Keratinocyte (primary cell): ENCODE data around the gene TBC1D13. TPM values are rescaled to one million over a fixed set of nuclear protein-coding genes. Genes with fewer than 3 reads are reported as not detected.

Experiments used
- DNase-seq: peaks from one replicate; pipeline ENCODE4 v3.0.0-alpha.2; 2011; ENCODE audit warnings: low read depth, missing footprints, low spot score
- FAIRE-seq: peaks from 2 replicates; lab custom pipeline; 2011; peaks lifted over from hg19 to GRCh38; lab: Jason Lieb, UNC
- H2AFZ ChIP-seq: 2 replicates; pipeline ENCODE4 v1.6.0; 2012; ENCODE audit warnings: low read length, control low read depth, inconsistent platforms; ENCODE audit not compliant: control insufficient read depth
- H3K27ac ChIP-seq: 2 replicates; pipeline ENCODE4 v1.5.1; 2011; ENCODE audit warnings: low read length; ENCODE audit not compliant: control insufficient read depth, insufficient read depth
- H3K27me3 ChIP-seq: 3 replicates; pipeline ENCODE4 v1.6.0; 2011; ENCODE audit warnings: low read length; ENCODE audit not compliant: control insufficient read depth, insufficient read depth; ENCODE audit errors: extremely low read depth
- H3K36me3 ChIP-seq, 2 experiments: 2 replicates in 1 of 2; 3 replicates in 1 of 2; pipeline ENCODE4 v1.5.1; 2011; ENCODE audit warnings: low read length in 2 of 2, mild to moderate bottlenecking in 1 of 2; ENCODE audit not compliant: control insufficient read depth in 2 of 2, insufficient read depth in 2 of 2; ENCODE audit errors: extremely low read depth in 1 of 2
- H3K4me1 ChIP-seq: 3 replicates; pipeline ENCODE4 v1.5.1; 2011; ENCODE audit warnings: low read length; ENCODE audit not compliant: control insufficient read depth, insufficient read depth; ENCODE audit errors: extremely low read depth
- H3K4me2 ChIP-seq: 3 replicates; pipeline ENCODE4 v1.6.0; 2011; ENCODE audit warnings: low read depth, low read length; ENCODE audit not compliant: control insufficient read depth, insufficient read depth; ENCODE audit errors: extremely low read depth
- H3K4me3 ChIP-seq, 3 experiments: fragments of 200-600 bp in 1 of 3; sonication (generic) in 1 of 3; 2 replicates in 2 of 3; 3 replicates in 1 of 3; pipeline ENCODE4 v1.5.1; 2011 to 2016; ENCODE audit warnings: low read length in 3 of 3, mild to moderate bottlenecking in 3 of 3, control low read depth in 2 of 3, inconsistent platforms in 1 of 3, low read depth in 1 of 3, mixed read lengths in 1 of 3, mixed run types in 1 of 3, moderate library complexity in 1 of 3; ENCODE audit not compliant: control insufficient read depth in 2 of 3, insufficient read depth in 2 of 3; ENCODE audit errors: extremely low read depth in 1 of 3
- H3K79me2 ChIP-seq: 2 replicates; pipeline ENCODE4 v1.6.0; 2012; ENCODE audit warnings: low read length; ENCODE audit not compliant: control insufficient read depth, insufficient read depth
- H3K9ac ChIP-seq: 3 replicates; pipeline ENCODE4 v1.6.0; 2011; ENCODE audit warnings: low read length; ENCODE audit not compliant: control insufficient read depth, insufficient read depth; ENCODE audit errors: extremely low read depth
- H3K9me1 ChIP-seq: 3 replicates; pipeline ENCODE4 v1.6.0; 2011; ENCODE audit warnings: low read length; ENCODE audit not compliant: control insufficient read depth, insufficient read depth; ENCODE audit errors: extremely low read depth
- H3K9me3 ChIP-seq: 2 replicates; pipeline ENCODE4 v1.5.1; 2012; ENCODE audit warnings: low read depth, low read length; ENCODE audit not compliant: control insufficient read depth
- H4K20me1 ChIP-seq: 3 replicates; pipeline ENCODE4 v1.6.0; 2011; ENCODE audit warnings: low read length; ENCODE audit not compliant: control insufficient read depth, insufficient read depth; ENCODE audit errors: extremely low read depth
- CTCF ChIP-seq, 3 experiments: IDR thresholded peaks in 1 of 3; conservative IDR thresholded peaks in 1 of 3; optimal IDR thresholded peaks in 1 of 3; 2 replicates in 2 of 3; 3 replicates in 1 of 3; pipeline versions ENCODE3 to v1.5.1; 2011; ENCODE audit warnings: low read length in 3 of 3, mild to moderate bottlenecking in 3 of 3, moderate library complexity in 2 of 3, control low read depth in 1 of 3, inconsistent platforms in 1 of 3; ENCODE audit not compliant: insufficient read depth in 2 of 3; ENCODE audit errors: extremely low read depth in 1 of 3
- EZH2 ChIP-seq: IDR thresholded peaks from one replicate; pipeline ENCODE4 v1.6.1; 2012; ENCODE audit warnings: inconsistent platforms, mild to moderate bottlenecking, low read length, moderate library complexity
- dilution Hi-C: fragments of 300-500 bp; cut with MboI; formaldehyde crosslinking; loops from one replicate; pipeline ENCODE4 v1.7.0; 2020; ENCODE audit warnings: low sequenced_read_pairs; ENCODE audit not compliant: extremely low pct_ligation_motif_present
- polyA plus RNA-seq, 5 experiments: library from polyadenylated mRNA; depleted of rRNA in 3 of 5; stranded (reverse) in 3 of 5; stranded (forward) in 1 of 5; unstranded in 1 of 5; fragments of >200 nt; gene quantifications; 1 replicate in 1 of 5; 2 replicates in 3 of 5; 3 replicates in 1 of 5; pipeline versions ENCODE4 v1.2.1 to v1.2.3, GENCODE V29; 2011 to 2012; ENCODE audit warnings: missing spikeins in 2 of 5, low read depth in 1 of 5, low replicate concordance in 1 of 5

Gene TBC1D13
- polyA plus RNA-seq, 1 donor (not counting 4 experiments of a cell fraction or from before 2014, with no cell fraction given): 12.8 TPM

GRCh38 chr9:128823362-128823902 lies 36.4 kb downstream of the TBC1D13 start:
- FAIRE-seq (no peak), DNase-seq (no peak)
- Histone ChIP-seq H3K27ac (no peak overlapping the region), H3K9ac (no peak overlapping the region), H3K27me3 (no peaks in the 10 kb centered on the region), H3K9me3 (no peaks in the 10 kb centered on the region), H3K4me1 (peaks cover 11% of the 10 kb centered on the region), H4K20me1 (peaks cover 7% of the 10 kb centered on the region), H3K9me1 (no peaks in the 10 kb centered on the region), H3K36me3 (peaks cover 30 to 56% of the 10 kb centered on the region in 2 experiments), H2AFZ (no peak overlapping the region), H3K4me2 (no peak overlapping the region), H3K79me2 (peaks cover under 1% of the 10 kb centered on the region), H3K4me3 (no peak overlapping the region)
- dilution Hi-C loops: no loop called here
- TF ChIP-seq EZH2: no peak
- TF ChIP-seq CTCF (optimal IDR thresholded peaks at IDR 0.05 in 1 of 3, IDR thresholded peaks at IDR 0.05 in 1 of 3, conservative IDR thresholded peaks at IDR 0.05 in 1 of 3; ENCODE audit: extremely low read depth in 1 of 3, insufficient read depth in 2 of 3, low read length in 3 of 3): no peak

- no peak for DNase-seq
- H4K20me1 ChIP-seq: peaks cover 7% of the 10 kb centered on the region
- no peaks in the 10 kb centered on the region for H3K27me3 ChIP-seq
- no peak overlapping the region for H2AFZ ChIP-seq
- H3K9me3 ChIP-seq: no peaks in the 10 kb centered on the region
- no peak overlapping the region for H3K27ac ChIP-seq
- no peak overlapping the region for H3K4me3 ChIP-seq
- no peak overlapping the region for H3K9ac ChIP-seq
- H3K79me2 ChIP-seq: peaks cover 5% of the 10 kb centered on the region
- dilution Hi-C loops: no loop called here
- peaks cover 16% of the 10 kb centered on the region for H3K4me1 ChIP-seq
- H3K36me3 ChIP-seq: peaks cover 30 to 56% of the 10 kb centered on the region in 2 experiments
- no peaks in the 10 kb centered on the region for H3K9me1 ChIP-seq
- TF ChIP-seq CTCF (optimal IDR thresholded peaks at IDR 0.05 in 1 of 3, IDR thresholded peaks at IDR 0.05 in 1 of 3, conservative IDR thresholded peaks at IDR 0.05 in 1 of 3; ENCODE audit: extremely low read depth in 1 of 3, insufficient read depth in 2 of 3, low read length in 3 of 3) (no peak), EZH2 (no peak)
- no peak overlapping the region for H3K4me2 ChIP-seq
- no peak for FAIRE-seq
Measured at GRCh38 chr9:128823903-128824406, 36.9 kb downstream of the TBC1D13 start.
